GM21737 (cell line): ENCODE data around the gene PDE6D.

Experiments
- ATAC-seq: cut with Tn5 transposase; IDR thresholded peaks from one replicate; pipeline ENCODE4 v1.9.1; 2021; ENCODE audit warnings: mild to moderate bottlenecking, moderate library complexity; ENCODE audit not compliant: unreplicated experiment

The PDE6D gene

DNA sequence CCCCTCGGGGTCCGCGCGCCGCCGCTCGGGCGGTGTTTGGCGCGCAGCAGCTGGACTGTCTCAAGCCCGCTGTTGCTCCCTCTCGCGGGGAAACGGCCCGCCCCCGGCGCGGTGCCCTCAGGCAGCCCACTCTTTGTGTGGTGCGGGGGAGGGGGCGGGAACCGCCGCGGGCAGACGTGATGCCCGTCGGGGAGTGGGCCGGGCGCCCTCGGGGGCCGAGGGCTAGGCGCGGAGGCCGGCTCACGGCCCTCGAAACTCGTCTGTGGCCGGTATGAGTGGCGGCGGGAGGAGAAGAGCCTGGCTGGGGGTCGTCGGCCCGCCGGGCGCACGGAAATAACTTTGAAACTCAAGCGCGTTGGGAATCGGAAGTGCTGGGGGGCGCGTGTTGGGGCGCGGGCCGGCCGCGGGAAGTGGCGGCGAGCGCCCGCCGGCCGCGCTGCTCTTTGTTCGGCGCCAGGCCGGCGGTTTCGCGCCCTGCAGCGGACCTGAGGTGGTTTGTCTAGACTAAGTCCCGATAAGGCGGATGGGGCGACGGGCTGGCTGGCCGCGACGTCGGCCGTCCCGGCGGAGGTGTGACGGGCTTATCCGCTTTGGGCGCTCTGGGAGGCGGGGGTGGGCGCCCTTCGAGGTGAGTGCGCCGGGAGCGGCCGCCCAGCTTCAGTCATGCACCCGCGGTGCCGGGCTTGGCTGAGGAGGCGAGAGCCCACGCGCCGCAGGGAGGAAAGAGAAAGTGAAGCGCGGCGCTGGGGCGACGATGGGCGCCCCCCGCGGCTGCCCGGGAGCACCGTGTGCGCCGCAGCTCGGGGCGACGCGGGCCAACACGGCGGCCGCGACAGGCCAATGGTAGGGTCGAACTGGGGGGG, 72.1 kb downstream of the PDE6D start:
- no peak for ATAC-seq

DNA sequence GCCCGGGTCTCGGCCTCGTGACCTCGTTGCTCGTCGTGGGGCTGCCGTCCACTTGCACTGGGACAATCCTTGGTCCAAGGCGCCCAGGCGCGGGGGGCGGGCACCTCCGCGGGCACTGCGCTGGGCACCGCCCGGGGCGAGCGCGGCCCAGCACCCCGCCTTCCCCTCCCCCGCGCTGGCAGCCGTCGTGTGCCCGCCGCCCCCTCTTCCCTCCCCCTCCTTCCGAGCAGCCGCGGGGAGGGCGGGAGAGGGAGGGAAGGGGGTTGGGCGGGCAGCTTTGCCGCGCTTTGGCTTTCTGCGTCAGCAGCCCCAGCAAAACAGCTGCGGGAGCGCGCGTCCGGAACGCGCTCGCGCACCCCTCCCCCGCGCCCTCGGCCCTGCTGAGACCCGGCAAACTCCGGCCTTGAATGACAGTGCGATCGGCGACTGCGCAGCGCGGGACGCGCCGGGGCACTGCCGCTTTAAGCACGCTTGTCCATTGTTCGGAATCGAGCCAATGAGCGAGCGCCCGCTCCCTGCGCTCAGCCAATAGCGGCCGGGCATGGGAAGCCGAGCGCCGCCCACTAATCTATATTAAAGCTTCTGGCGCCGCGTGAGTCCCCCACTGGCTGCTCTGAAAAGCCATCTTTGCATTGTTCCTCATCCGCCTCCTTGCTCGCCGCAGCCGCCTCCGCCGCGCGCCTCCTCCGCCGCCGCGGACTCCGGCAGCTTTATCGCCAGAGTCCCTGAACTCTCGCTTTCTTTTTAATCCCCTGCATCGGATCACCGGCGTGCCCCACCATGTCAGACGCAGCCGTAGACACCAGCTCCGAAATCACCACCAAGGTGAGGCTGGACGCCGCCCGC, 72.9 kb downstream of the PDE6D start, which contains the start of gene PTMA:
Gene PTMA (plus strand): TSS at position 599 of the 846 bp plus-strand sequence. CDS start 182 bp downstream, at position 781.
- ATAC-seq: peak; percentile 59

DNA sequence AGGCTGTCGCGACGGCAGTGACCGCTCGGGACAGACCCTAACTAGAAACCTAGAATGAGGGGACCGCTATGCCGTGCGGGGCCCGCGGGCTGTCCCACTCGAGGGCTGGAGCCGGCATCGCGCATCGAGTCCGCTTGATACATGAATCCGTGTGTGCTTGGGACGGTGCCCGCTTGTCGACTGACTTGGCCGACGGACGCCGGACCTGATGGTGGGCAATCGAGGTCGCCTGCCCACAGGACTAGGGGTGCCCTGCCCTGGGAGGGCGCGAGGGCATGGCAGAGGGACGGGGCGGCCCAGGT, 73.5 kb downstream of the PDE6D start:
- no peak for ATAC-seq

DNA sequence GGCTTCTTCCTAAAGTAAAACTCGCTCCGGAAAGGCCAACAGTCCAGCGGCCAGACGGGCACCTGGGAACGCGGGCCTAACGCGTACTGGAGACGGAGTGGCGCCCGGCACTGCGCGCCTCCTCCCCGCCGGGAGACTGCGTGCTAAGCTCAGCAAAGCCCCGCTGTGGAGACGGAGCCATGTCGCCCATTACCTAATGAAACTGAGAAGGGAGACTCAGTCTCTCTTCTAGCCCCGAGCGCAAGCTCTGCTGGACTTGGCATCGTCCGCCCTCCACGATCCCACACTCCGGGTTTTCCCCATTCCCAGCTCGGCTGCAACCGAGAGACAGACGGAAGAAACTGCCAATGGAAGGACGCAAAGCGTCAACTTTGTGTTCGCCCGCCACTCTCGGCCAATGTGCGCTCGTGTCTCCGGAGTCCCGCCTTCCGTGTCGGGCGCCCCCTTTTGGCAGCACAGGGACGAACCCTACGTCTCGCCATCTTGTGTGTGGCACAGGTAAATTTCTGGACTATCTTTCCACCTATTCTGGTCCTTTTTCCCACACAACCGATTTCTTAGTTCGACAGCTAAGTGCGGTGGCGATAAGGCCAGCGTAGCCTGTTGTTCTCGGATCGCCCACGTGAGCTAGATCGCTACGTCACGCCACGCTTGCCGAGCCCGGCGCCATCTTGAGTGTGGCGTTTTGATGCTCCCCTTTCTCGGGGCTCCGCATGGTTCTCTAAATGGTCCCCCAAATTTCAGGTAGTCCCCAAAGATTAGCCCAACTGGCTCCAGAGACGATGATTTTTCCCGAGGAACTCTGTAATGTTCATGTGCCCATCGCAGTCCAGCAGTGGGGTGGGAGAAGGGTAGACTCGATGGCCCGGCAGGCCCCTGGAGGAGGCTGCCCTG, 74.1 kb downstream of the PDE6D start:
- ATAC-seq: peak; percentile 38

DNA sequence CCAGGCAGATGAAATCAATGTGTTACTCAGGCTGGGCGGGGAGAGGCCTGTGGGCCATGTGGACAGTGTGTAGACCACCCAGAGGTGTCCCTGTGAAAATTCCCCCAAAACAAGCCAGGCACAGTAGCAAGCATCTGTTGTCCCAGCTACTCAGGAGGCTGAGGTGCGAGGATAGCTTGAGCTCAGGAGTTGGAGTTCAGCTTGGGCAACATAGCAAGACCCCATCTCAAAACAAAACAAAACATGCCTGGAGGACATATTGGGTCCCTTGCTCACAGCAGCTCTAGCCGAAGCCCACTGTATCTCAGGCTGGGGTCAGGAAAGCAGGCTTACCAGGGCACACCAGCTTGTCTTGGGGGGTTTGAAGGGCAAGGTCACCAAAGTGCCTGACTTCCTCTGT, 77.1 kb downstream of the PDE6D start:
- no peak for ATAC-seq

DNA sequence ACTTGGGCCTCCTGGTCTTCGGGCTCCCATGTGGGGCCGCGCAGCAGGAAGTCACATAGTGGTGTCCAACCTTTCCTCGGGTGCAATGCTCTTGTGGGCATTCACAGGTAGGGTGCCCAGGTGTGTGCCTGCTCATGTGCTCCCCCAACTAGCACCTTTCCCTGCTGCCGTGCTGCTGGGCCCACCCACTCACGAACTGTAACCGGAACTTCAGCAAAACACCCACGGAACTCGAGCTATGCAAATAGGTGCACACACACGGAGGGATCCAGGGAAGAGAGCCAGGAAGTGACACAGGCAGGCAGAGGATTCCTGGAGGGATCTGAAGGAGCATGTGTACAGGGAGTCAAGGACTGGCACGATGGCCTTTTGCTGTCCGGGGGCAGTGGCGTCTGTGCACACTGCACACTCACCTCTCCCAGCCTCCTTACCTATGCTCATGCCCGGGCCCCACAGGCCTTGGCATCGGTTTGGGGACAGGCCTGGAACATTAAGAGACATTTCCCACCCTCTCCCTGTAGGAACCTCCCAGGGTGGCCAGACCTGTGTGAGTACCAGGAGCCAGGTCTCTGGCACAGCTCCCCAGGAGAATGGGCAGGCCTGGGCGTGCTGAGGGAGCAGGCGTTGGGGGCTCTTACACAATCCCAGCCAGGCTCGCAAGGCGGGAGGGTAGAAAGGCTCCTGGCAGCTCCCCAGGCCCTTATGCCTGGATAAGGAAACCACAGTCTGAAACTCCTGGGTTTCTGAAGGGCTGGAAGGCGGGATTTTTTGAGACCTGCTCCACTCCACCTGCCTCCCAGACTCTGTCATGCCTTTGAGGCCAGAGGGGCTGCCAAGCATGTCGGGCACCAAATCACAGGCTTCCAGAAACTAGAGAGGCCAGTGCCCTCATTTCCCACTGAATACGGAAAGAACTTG, 79.4 kb downstream of the PDE6D start:
- no peak for ATAC-seq

DNA sequence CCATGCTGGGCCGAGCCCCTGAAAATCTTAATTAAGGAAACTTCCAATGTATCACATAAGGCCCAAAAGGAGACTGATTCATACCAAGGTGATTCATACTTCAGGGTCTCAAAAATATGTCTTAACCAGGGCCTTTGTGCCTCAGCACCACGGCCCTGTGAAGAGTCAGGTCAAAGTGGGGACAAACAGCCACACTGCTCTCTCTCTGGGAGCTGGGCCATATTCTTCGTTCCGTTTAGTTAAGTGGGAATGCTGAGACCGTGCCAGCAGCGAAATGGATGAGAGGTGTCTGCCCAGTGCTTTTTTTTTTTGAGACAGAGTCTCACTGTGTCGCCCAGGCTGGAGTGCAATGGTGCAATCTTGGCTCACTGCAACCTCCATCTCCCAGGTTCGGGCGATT, 82.1 kb downstream of the PDE6D start:
- no peak for ATAC-seq

DNA sequence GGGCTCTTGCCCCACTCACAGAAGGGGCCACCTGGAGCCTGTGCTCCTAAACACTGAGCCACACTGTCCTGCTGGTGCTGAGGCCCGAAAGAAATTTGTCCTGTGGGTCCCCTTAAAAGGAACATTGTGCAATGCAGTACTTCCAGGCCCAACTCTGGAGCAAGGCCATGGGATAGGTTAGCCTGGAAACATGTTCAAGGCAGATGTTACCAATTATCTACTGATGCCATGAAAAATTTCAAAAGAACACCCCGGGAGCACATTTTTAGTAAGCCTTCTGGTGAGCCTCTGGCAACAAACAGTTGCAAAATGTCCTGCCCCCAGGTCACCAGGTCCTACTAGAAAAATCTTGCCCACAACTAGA, 85.1 kb downstream of the PDE6D start:
- no peak for ATAC-seq

DNA sequence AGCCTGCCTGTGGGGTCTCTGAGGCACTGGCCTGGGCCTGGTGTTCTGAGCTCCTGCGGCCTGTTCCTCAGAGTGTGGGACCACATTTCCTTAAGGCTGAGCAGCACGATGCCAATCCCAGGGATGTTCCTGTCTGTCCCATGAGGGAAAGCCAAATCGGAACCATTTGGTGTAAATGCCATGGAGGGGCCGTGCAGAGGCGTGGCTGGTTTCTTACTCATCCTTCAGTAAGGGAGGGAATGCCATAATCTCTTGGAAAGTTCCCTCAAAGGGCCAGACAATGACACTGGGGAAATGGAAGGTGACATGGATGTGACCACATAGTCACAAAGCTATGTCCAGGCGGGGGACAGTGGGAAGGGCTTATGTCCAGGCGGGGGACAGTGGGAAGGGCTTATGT, 87.1 kb downstream of the PDE6D start:
- ATAC-seq: no peak

DNA sequence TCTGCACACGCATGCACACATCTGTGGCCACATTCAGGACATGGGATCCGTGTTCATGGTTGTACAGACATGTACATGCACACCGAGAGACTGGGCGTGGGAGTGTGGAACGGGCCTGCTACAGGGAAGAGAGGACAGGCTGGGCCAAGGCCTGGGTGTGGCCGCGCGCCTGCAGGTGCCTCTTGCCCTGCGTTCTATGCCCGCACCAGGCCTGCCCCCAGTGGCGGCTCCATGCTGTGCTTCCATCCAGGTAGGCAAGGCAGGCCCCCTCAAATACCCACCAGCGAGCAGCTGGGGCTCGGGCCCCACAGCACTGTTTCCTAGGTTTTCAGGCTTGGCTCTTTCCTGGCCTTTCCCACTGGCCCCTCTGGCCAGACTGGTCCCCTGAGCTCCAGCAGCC, 88.2 kb downstream of the PDE6D start:
- no peak for ATAC-seq

DNA sequence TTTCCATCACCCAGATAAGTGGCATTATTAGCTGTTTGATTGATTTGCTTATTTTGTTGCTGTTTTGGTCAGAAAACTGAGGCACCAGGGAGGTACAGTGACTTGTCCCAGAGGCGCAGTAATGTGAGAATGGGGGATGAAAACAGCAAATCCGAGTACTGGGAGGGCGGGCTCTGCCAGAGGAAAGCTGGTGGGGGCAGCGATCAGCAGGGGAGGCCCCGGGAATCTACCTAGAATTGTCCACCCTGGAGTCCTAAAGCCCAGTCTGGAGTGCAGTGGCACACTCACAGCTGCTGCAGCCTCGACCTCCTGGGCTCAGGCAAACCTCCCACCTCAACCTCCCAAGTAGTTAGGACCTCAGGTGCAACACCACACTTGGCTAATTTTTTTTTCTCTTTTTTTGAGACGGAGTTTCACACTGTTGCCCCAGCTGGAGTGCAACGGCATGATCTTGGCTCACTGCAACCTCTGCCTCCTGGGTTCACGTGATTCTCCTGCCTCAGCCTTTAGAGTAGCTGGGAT, 89.8 kb downstream of the PDE6D start:
- no peak for ATAC-seq

DNA sequence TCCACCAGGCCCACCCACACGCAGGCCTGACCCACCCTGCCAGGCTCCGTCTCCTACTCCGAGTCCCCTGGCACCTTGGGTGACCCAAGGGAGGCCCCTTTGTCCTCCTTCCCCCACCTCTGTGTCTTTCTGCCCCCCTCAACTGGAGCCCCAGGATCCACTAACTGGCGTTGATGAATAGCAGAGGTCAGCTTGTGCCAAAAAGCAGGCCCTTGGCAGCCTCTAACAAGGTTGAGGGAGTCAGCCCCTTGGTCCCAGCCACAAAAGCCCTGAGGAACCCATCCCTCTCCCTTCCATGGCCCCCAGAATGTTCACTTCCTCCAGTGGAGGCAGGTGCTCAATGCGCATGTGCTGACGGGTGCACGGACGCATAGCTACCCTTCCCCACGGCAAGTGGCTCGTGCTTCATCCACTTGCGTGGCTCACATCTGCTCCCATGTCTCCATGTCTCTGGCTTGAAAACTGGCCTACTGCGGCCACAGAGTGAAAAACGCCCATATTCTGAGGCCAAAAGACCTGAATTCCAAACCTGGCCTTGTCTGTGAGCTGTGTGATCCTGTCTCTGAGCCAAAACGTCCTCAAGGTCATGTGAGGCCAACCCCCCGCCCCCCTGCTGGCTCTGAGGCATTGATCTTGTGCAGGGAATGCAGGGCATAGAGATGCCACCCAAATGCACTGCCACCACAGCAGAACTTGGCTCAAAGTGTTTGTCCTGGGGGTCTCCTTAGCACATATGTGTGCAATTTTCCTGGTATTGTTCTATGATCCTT, 91.8 kb downstream of the PDE6D start:
- no peak for ATAC-seq

DNA sequence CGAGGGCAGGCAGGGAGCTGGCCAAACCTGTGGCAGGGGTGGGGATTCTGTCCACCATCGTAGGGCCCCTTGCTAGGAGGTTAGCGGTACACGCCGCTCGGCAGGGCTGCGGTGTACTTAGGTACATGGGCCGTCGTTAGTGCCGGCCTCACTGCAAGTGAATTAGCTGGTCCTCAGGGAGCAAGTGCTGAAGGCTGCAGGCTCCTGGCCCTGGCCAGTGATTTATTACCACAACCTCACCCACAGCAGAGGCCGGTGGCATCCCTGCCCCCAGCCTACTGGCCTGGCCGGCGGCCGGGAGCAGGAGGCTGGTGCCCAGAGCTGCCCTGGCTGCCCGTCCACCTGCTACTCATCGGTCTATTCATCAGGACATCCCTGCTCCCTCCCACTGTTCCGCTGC, 92.4 kb downstream of the PDE6D start:
- no peak for ATAC-seq

DNA sequence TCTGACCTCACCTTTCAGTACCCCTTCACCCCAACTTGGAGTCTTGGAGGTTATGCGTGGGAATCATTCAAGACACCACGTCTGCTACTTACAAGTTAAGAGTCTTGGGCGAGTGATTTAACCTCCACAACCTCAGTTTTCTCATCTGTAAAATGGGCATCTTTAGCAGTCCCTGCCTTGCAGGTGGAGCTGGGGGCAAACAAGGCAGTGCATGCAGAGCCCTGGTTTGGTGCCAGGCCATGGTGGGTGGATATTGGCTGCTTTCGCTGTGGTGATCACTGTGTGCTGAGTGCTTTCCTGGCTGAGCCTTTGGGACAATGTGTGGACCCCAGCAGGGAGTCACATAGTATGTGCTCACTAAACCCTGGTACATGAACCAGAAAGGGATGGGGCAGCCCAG, 93.1 kb downstream of the PDE6D start:
- ATAC-seq: no peak

DNA sequence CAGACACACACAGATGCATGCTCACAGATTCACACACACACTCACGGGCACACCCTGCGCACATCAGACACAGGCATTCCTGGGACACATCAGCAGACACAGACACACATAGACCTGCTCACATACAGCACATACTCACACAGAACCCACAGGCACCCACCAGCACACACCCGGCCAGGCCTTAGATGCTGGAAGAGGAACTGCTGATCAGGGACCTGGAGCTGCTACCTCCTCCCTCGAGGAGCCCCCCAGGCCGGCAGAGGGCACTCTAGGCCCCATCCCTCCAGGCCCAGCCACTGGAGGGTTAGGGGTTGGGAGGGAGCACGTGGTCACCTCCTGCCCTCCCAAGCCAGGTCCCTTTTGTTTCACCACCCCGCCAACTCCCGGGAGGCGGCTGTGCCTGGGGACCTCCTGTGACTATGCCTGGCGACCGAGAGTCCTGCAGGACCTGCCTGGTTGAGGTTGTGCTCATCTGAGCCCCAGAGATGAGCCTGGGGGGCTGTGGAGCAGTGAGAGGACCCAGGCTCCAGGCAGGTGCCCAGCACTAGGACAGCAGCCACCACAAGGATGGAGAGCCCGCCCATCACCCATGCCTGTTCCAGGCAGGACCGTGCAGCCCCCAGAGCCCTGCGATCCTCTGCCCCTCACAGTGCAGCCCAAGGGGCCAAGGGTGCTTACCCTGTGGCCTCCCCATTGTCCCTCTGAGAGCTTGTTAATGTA, 93.8 kb downstream of the PDE6D start:
- no peak for ATAC-seq

DNA sequence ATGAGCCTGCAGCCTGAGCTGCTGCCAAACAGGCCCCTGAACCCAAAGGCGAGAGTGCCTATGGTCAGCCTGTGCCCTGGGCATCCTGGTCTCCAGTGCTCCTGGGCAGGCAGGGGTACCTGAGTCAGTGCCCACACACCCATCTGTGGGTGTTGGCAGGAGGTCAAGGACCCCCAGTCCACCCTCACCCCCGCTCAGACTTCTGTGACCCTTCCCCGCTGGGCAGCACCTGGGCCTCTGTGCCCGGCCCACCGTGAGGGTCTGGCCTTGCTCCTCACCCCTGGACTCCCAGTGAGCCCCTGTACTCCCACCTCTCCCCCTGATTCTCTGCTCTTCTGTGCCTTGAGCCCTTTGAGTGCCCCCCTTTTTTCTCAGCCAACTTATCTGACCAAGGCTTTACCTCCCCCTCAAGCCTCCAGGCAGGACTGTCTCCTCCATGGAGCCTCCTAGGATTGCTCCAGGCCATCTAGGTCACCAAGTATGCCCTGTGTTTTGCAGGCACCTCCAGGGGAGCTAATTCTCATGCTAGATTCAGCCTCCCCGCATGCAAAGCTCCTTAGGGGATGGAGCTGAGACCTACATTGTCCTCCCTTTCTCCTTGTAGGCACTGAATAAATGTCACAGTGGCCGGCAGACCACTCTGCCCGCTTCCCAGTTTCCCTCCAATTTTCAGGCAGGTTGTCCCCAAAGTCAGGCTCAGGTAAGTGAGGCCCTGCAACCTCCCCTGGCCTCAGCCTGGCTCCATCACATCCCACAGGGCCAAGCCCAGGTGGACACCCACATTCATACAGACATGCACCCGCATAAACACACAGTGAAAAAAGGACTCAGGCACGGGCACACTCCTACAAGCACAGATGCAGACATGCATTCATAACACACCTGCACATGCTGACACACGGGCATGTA, 94.6 kb downstream of the PDE6D start:
- no peak for ATAC-seq

DNA sequence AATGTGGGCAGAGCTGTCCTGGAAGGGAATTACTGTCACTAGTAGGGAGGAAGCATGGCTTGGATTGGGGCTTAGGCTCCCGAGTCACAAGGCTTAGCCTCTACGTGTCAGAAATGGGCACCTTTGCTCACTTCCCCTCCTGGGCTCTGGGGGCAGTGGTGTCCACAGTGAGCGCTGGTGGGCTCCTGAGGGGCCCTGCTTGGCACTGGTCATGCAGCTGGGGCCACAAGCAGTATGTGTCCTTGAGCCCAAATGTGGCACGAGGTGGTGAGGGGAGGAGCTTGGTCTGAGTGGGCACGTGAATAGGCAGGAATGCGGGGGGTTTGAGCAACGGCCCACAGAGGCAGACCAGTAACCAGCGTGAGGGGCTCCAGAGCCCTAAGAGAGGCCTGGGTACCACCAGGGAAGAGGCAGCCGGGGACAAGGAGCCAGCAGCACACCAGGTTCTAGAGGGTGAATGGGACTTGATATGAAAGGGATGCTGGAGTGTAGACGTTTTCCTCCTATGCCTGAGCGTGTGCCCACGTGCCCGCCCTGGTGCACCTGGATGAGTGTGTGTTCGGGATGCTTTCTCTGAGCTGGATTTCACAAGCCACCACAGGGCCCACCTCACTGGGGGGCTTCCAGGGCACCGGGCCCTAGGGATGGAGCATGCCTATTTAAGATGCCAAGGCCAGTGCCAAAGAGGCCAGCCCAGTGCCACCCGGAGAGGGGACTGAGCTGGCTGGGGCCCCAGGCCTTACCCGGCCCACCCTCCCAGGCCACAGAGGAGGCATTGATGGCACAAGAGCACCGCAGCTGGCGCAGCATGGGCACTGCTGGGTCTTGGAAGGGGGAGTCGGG, 95.5 kb downstream of the PDE6D start:
- no peak for ATAC-seq
